Mesenchymal stem cell (in vitro differentiated cells and primary cell): ENCODE measurements around the gene LNX1.

Source experiments
- DNase-seq: peaks from one replicate; pipeline ENCODE4 v3.0.0-alpha.2; 2013
- H2AFZ ChIP-seq: one replicate; pipeline ENCODE4 v1.6.1; 2013; ENCODE audit warnings: low read depth, mild to moderate bottlenecking, control low read depth, inconsistent platforms, low read length, moderate library complexity
- H2AK5ac ChIP-seq: 2 replicates; pipeline ENCODE4 v1.6.1; 2013; ENCODE audit warnings: low read length, moderate library complexity, mild to moderate bottlenecking, inconsistent platforms; ENCODE audit not compliant: severe bottlenecking
- H2BK120ac ChIP-seq: one replicate; pipeline ENCODE4 v1.6.1; 2013; ENCODE audit warnings: low read depth, mild to moderate bottlenecking, inconsistent platforms, low read length, moderate library complexity
- H2BK12ac ChIP-seq, 2 experiments: one replicate each; pipeline ENCODE4 v1.6.1; 2013; ENCODE audit warnings: inconsistent platforms in 2 of 2, low read length in 2 of 2, mild to moderate bottlenecking in 2 of 2, moderate library complexity in 2 of 2, control low read depth in 1 of 2
- H2BK15ac ChIP-seq: one replicate; pipeline ENCODE4 v1.6.1; 2013; ENCODE audit warnings: mild to moderate bottlenecking, low read depth, inconsistent platforms; ENCODE audit not compliant: poor library complexity, severe bottlenecking
- H2BK5ac ChIP-seq: 2 replicates; pipeline ENCODE4 v1.6.1; 2013; ENCODE audit warnings: low read depth, mild to moderate bottlenecking, low read length, control low read depth, inconsistent platforms; ENCODE audit not compliant: poor library complexity, severe bottlenecking
- H3K14ac ChIP-seq, 2 experiments: one replicate each; pipeline ENCODE4 v1.6.1; 2013; ENCODE audit warnings: inconsistent platforms in 2 of 2, low read length in 2 of 2, control low read depth in 1 of 2, mild to moderate bottlenecking in 1 of 2, moderate library complexity in 1 of 2
- H3K18ac ChIP-seq, 2 experiments: one replicate each; pipeline ENCODE4 v1.6.1; 2013; ENCODE audit warnings: inconsistent platforms in 2 of 2, low read length in 2 of 2, control low read depth in 1 of 2, low read depth in 1 of 2, mild to moderate bottlenecking in 1 of 2
- H3K23ac ChIP-seq, 2 experiments: one replicate each; pipeline ENCODE4 v1.6.1; 2013; ENCODE audit warnings: inconsistent platforms in 2 of 2, low read length in 2 of 2, mild to moderate bottlenecking in 2 of 2, moderate library complexity in 2 of 2, control low read depth in 1 of 2
- H3K27ac ChIP-seq: 2 replicates; pipeline ENCODE4 v1.5.1; 2013; ENCODE audit warnings: mild to moderate bottlenecking, moderate library complexity, low read length, control low read depth, inconsistent platforms; ENCODE audit not compliant: poor library complexity, severe bottlenecking
- H3K27me3 ChIP-seq, 2 experiments: 2 replicates each; pipeline versions ENCODE4 v1.6.1 to v1.7.0; 2013; ENCODE audit warnings: low read length in 2 of 2, mild to moderate bottlenecking in 2 of 2, moderate library complexity in 2 of 2, control low read depth in 1 of 2, inconsistent platforms in 1 of 2; ENCODE audit not compliant: control insufficient read depth in 1 of 2, insufficient read depth in 1 of 2
- H3K36me3 ChIP-seq, 2 experiments: 2 replicates each; pipeline versions ENCODE4 v1.6.1 to v1.7.0; 2013; ENCODE audit warnings: low read length in 2 of 2, control low read depth in 1 of 2, inconsistent platforms in 1 of 2, low read depth in 1 of 2, mild to moderate bottlenecking in 1 of 2; ENCODE audit not compliant: insufficient read depth in 2 of 2, control insufficient read depth in 1 of 2
- H3K4ac ChIP-seq, 2 experiments: one replicate each; pipeline ENCODE4 v1.6.1; 2013; ENCODE audit warnings: inconsistent platforms in 2 of 2, low read length in 2 of 2, mild to moderate bottlenecking in 2 of 2, moderate library complexity in 2 of 2, control low read depth in 1 of 2, low read depth in 1 of 2
- H3K4me1 ChIP-seq: 2 replicates; pipeline ENCODE4 v1.6.1; 2013; ENCODE audit warnings: low read depth, low read length, control low read depth; ENCODE audit not compliant: control insufficient read depth, insufficient read depth
- H3K4me2 ChIP-seq: 2 replicates; pipeline ENCODE4 v1.6.1; 2013; ENCODE audit warnings: low read length, mild to moderate bottlenecking, inconsistent platforms; ENCODE audit not compliant: poor library complexity, severe bottlenecking
- H3K4me3 ChIP-seq, 2 experiments: 2 replicates each; pipeline versions ENCODE4 v1.5.1 to v1.7.0; 2013; ENCODE audit warnings: low read length in 2 of 2, mild to moderate bottlenecking in 2 of 2, control low read depth in 1 of 2, low read depth in 1 of 2; ENCODE audit not compliant: insufficient read depth in 1 of 2
- H3K79me1 ChIP-seq: replicated peaks from 2 replicates; pipeline ENCODE4 v1.6.1; 2013; ENCODE audit warnings: mild to moderate bottlenecking, control low read depth, low read length, inconsistent platforms; ENCODE audit not compliant: poor library complexity, severe bottlenecking
- H3K9ac ChIP-seq: 2 replicates; pipeline ENCODE4 v1.7.0; 2013; ENCODE audit warnings: mild to moderate bottlenecking, low read length, moderate library complexity
- H3K9me3 ChIP-seq: 2 replicates; pipeline ENCODE4 v1.7.0; 2013; ENCODE audit warnings: mild to moderate bottlenecking, low read length; ENCODE audit not compliant: control insufficient read depth
- H4K8ac ChIP-seq: one replicate; pipeline ENCODE4 v1.6.1; 2013; ENCODE audit warnings: inconsistent platforms, mild to moderate bottlenecking, low read length, moderate library complexity
- H4K91ac ChIP-seq: one replicate; pipeline ENCODE4 v1.6.1; 2013; ENCODE audit warnings: mild to moderate bottlenecking, low read length, inconsistent platforms
- WGBS: methylation state at CpG from one replicate; pipeline ENCODE4 v1.1.7; 2013; ENCODE audit warnings: mixed read lengths; 5-methylcytosine and 5-hydroxymethylcytosine counted together

The LNX1 gene

DNA sequence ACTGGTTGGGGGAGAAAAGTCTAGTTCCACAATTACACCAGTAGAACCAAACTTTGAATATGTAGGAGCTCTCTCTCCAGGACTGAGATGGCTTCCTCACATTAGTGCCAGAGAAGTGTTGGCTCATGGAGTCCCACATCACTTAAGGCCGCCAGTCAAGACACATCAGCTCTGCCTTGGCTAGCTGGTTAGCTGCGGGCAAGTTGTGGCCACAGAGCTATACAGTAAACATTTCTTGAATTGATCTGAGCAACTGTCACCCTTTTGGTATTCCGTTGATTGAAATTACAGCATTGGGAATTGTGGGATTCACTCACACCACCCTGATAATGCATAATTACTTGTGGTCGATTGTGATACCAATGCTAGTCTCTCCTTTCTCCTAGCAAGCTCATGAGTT, 76.2 kb downstream of the LNX1 start:
- H3K27me3 ChIP-seq: no peaks in the 10 kb centered on the region
- no peak overlapping the region for H2BK15ac ChIP-seq
- H3K4ac ChIP-seq: no peak overlapping the region
- H3K79me1 ChIP-seq: no peaks in the 10 kb centered on the region
- H3K9ac ChIP-seq: no peak overlapping the region
- no peak for DNase-seq
- H2AK5ac ChIP-seq: no peak overlapping the region
- H3K18ac ChIP-seq: no peak overlapping the region
- H3K4me3 ChIP-seq: no peak overlapping the region
- no peak overlapping the region for H3K23ac ChIP-seq
- H4K91ac ChIP-seq: no peak overlapping the region
- 84% methylated on average over 4 of the region's 4 CpGs for WGBS
- H2BK120ac ChIP-seq: no peak overlapping the region
- H4K8ac ChIP-seq: no peak overlapping the region
- no peaks in the 10 kb centered on the region for H3K36me3 ChIP-seq
- H3K27ac ChIP-seq: no peak overlapping the region
- H3K4me1 ChIP-seq: peaks cover 4% of the 10 kb centered on the region
- H3K4me2 ChIP-seq: no peak overlapping the region
- no peak overlapping the region for H2BK12ac ChIP-seq
- no peak overlapping the region for H3K14ac ChIP-seq
- no peak overlapping the region for H2BK5ac ChIP-seq
- no peak overlapping the region for H2AFZ ChIP-seq
- no peaks in the 10 kb centered on the region for H3K9me3 ChIP-seq

DNA sequence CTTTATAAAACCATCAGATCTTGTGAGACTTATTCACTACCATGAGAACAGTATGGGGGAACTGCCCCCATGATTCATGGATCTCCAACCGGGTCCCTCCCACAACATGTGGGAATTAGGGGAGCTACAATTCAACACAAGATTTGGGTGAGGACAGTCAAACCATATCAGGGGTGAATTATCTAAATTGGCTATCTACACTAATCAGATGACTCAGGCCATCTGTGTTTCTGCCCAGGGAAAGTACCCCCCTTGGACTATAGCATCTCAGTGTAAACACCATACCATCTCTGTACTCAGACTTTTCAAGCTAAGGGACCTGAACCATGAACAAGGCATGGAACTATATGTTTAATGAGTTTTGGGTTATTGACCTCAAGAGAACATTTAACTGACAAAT, 76.8 kb downstream of the LNX1 start:
- Histone ChIP-seq H2BK15ac (no peak overlapping the region), H3K4ac (no peak overlapping the region), H3K79me1 (no peaks in the 10 kb centered on the region), H3K23ac (no peak overlapping the region), H3K36me3 (no peaks in the 10 kb centered on the region), H3K9me3 (no peaks in the 10 kb centered on the region), H3K14ac (no peak overlapping the region), H3K18ac (no peak overlapping the region), H3K4me3 (no peak overlapping the region), H3K4me1 (peaks cover 2% of the 10 kb centered on the region), H2AK5ac (no peak overlapping the region), H3K27ac (no peak overlapping the region), H3K27me3 (no peaks in the 10 kb centered on the region), H2AFZ (no peak overlapping the region), H4K91ac (no peak overlapping the region), H2BK5ac (no peak overlapping the region), H2BK12ac (no peak overlapping the region), H2BK120ac (no peak overlapping the region), H3K4me2 (no peak overlapping the region), H4K8ac (no peak overlapping the region), H3K9ac (no peak overlapping the region)
- no peak for DNase-seq
- WGBS: no CpG with 5 or more reads among the region's 1 CpG

DNA sequence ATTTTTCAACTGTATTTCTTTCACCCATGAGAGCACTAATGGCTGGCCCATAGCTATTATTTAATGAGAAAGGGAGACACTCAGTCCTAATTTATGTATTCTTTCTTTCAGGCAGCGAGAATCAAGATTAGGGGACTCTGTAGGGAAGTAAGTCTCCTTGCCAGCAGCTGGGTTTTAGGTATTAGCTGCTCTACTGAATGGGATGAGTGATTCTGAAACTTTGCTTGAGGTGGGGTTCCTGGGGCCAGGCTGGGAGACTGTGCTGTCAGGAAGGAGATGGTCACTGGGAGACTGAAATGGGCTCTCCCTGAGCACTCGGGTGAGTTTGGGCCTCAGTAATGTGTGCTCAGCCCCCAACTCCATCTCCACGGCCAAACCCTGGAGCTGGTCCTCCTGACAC, 78.7 kb downstream of the LNX1 start:
- Histone ChIP-seq H2BK120ac (no peak overlapping the region), H3K14ac (no peak overlapping the region), H2BK12ac (no peak overlapping the region), H2AK5ac (no peak overlapping the region), H4K8ac (no peak overlapping the region), H3K27me3 (no peaks in the 10 kb centered on the region), H3K36me3 (no peaks in the 10 kb centered on the region), H3K4me1 (peaks cover 3% of the 10 kb centered on the region), H3K9me3 (no peaks in the 10 kb centered on the region), H4K91ac (no peak overlapping the region), H3K23ac (no peak overlapping the region), H3K4me2 (no peak overlapping the region), H2BK5ac (no peak overlapping the region), H3K27ac (no peak overlapping the region), H3K18ac (no peak overlapping the region), H3K9ac (no peak overlapping the region), H3K4me3 (no peak overlapping the region), H2AFZ (no peak overlapping the region), H3K4ac (no peak overlapping the region), H2BK15ac (peak overlapping the region; percentile 55), H3K79me1 (no peaks in the 10 kb centered on the region)
- no peak for DNase-seq
- 29% methylated on average over 3 of the region's 3 CpGs for WGBS

DNA sequence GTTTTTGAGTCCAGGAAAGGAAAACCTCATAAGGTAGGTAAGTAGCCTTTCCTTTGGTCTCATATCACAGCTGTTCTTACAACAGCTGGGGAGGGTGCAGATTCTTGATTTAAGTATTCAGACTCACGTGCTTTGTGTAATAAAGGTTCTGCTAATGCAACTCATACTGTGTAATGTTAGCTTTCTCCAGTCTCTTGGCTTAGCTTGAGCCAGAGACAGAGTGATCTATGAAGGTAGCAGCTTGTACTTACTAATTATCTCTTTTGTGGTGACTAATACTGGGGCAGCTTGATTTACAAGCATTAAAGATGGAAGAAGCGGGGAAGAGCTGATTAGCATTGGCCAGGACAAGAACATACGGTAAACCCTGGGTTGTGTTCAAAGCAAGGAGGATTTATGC, 80.3 kb downstream of the LNX1 start:
- WGBS: 16% methylated on average over 3 of the region's 3 CpGs
- Histone ChIP-seq H4K91ac (no peak overlapping the region), H3K14ac (no peak overlapping the region), H3K9ac (peak overlapping the region; percentile 26), H3K4ac (no peak overlapping the region), H4K8ac (no peak overlapping the region), H3K27ac (no peak overlapping the region), H3K9me3 (no peaks in the 10 kb centered on the region), H2BK120ac (no peak overlapping the region), H3K4me2 (no peak overlapping the region), H3K4me1 (peaks cover 3% of the 10 kb centered on the region), H3K18ac (no peak overlapping the region), H3K79me1 (no peaks in the 10 kb centered on the region), H2BK5ac (no peak overlapping the region), H3K23ac (no peak overlapping the region), H2BK15ac (no peak overlapping the region), H3K4me3 (no peak overlapping the region), H2AFZ (no peak overlapping the region), H2AK5ac (no peak overlapping the region), H3K36me3 (no peaks in the 10 kb centered on the region), H3K27me3 (no peaks in the 10 kb centered on the region), H2BK12ac (peak overlapping the region in 1 of 2 experiments; percentile 28)
- DNase-seq: peak; percentile 55
